ENCODE data around the gene POU6F2. TPM values are rescaled to one million over a fixed set of nuclear protein-coding genes. Genes with fewer than 3 reads are reported as not detected.

Gene POU6F2
- total and polyA plus RNA-seq, 9 of the 15 experiments (the other 6 are each of a cell fraction or from before 2014, with no cell fraction given), result 0.29 to 1.5 (median 0.96) TPM

- Histone ChIP-seq H3K9me3 (replicated peaks; ENCODE audit: control insufficient read depth, insufficient read depth, low read depth, low read length) (no peaks in the 10 kb centered on the region), H3K9me1 (ENCODE audit: control insufficient read depth, insufficient read depth, low read length) (no peaks in the 10 kb centered on the region), H3K79me2 (ENCODE audit: control insufficient read depth, insufficient read depth, low read length) (no peaks in the 10 kb centered on the region), H3K9ac (ENCODE audit: insufficient read depth in 1 of 2, low read depth in 2 of 2, low read length in 2 of 2) (no peak overlapping the region), H3K27me3 (ENCODE audit: control insufficient read depth in 2 of 2, insufficient read depth in 2 of 2, low read length in 2 of 2) (peaks cover 2 to 19% of the 10 kb centered on the region in 2 experiments; a peak in 3 of 5 replicates), H3K4me2 (ENCODE audit: insufficient read depth, low read length) (no peak overlapping the region), H4K20me1 (replicated peaks; ENCODE audit: control insufficient read depth, insufficient read depth, low read length) (no peaks in the 10 kb centered on the region; the same call in 1 of the 2 replicates), H2AFZ (ENCODE audit: low read depth, low read length) (no peak overlapping the region), H3K27ac (ENCODE audit: extremely low read depth, low read depth, low read length) (no peak overlapping the region), H3K4me3 (no peak overlapping the region), H3K4me1 (replicated peaks in 1 of 2; ENCODE audit: control insufficient read depth in 2 of 2, insufficient read depth in 2 of 2, low read length in 2 of 2) (no peaks in the 10 kb centered on the region), H3K36me3 (ENCODE audit: control insufficient read depth, insufficient read depth, low read length) (no peaks in the 10 kb centered on the region)
- FAIRE-seq (no peak), DNase-seq (ENCODE audit: extremely low read depth in 1 of 4, low spot score in 3 of 4) (no peak), ATAC-seq (no peak)
- in situ Hi-C loops (cut with MboI), result no loop called here
- intact Hi-C loops (cut with micrococcal nuclease), result no loop called here
- TF ChIP-seq ZNF316 (IDR thresholded peaks at IDR 0.05) (no peak), EHMT2 (IDR thresholded peaks at IDR 0.05) (no peak), ZNF561 (CRISPR knock-in tag; conservative IDR thresholded peaks at IDR 0.05) (no peak), ARID3A (IDR thresholded peaks at IDR 0.05; ENCODE audit: borderline replicate concordance, low read depth, low read length) (no peak), BDP1 (IDR thresholded peaks at IDR 0.05; ENCODE audit: insufficient read depth, insufficient read length) (no peak), DDX20 (tag; IDR thresholded peaks at IDR 0.05; ENCODE audit: low read depth) (no peak), FOXM1 (IDR thresholded peaks at IDR 0.05; ENCODE audit: low read depth) (no peak), FOXM1 (CRISPR knock-in tag; IDR thresholded peaks at IDR 0.05; ENCODE audit: low read depth) (no peak)
- ChIA-PET POLR2A (interaction anchor here (0.7 kb wide), 1 partner anchor 1117 kb away, joined by 3 read pairs; no protein-coding TSS in a partner anchor), CTCF (ENCODE audit: low intra/inter-chr PET ratio) (no interaction called here)
- BruUV-seq (replicated peaks), result no TSS peak
- 0% methylated on average over 4 of the region's 4 CpGs for WGBS (ENCODE audit: insufficient coverage, low coverage, missing lambda C conversion rate)
These were observed 270.5 kb downstream of the POU6F2 start for GRCh38 chr7:39248041-39248691.
